B cell (primary cell): Measurements from ENCODE around the gene RSPH1.

Experiments used
- CTCF ChIP-seq: fragments of 200-600 bp; IDR thresholded peaks from one replicate; pipeline ENCODE4 v1.8.0; 2022; ENCODE audit warnings: antibody characterized with exemption, mild to moderate bottlenecking
- EZH2 ChIP-seq: IDR thresholded peaks from 2 replicates; pipeline ENCODE4 v1.6.1; 2012; ENCODE audit warnings: borderline replicate concordance, low read depth, mild to moderate bottlenecking, moderate library complexity, low read length; ENCODE audit not compliant: insufficient read depth, poor library complexity, severe bottlenecking

GRCh38 chr21:42493109-42494060, 2.6 kb downstream of the RSPH1 start:
- no peak for TF ChIP-seq EZH2
- no peak for TF ChIP-seq CTCF
